NT2/D1 (cell line): ENCODE data around the gene ADD2.

ENCODE experiments used
- DNase-seq: peaks from one replicate; pipeline ENCODE4 v3.0.0-alpha.2; 2011; ENCODE audit warnings: low read depth, low spot score
- H3K27me3 ChIP-seq: 2 replicates; pipeline ENCODE4 v1.6.0; 2011; ENCODE audit warnings: mild to moderate bottlenecking; ENCODE audit not compliant: insufficient read length, insufficient read depth
- H3K36me3 ChIP-seq: 2 replicates; pipeline ENCODE4 v1.6.1; 2011; ENCODE audit warnings: mild to moderate bottlenecking, low read length, mixed read lengths; ENCODE audit not compliant: insufficient read depth, insufficient read length
- H3K4me1 ChIP-seq: 2 replicates; pipeline ENCODE4 v1.5.1; 2011; ENCODE audit not compliant: insufficient read depth, insufficient read length
- H3K4me3 ChIP-seq: 2 replicates; pipeline ENCODE4 v1.5.1; 2011; ENCODE audit warnings: low read depth; ENCODE audit not compliant: insufficient read length
- H3K9ac ChIP-seq: 2 replicates; pipeline ENCODE4 v1.6.0; 2011; ENCODE audit warnings: low read depth; ENCODE audit not compliant: insufficient read length
- H3K9me3 ChIP-seq: 2 replicates; pipeline ENCODE4 v1.5.1; 2011; ENCODE audit warnings: mild to moderate bottlenecking, low read length; ENCODE audit not compliant: insufficient read depth
- SUZ12 ChIP-seq: IDR thresholded peaks from 2 replicates; pipeline ENCODE4 v1.6.1; 2011; ENCODE audit not compliant: insufficient read length, insufficient read depth; ENCODE audit errors: extremely low read depth
- YY1 ChIP-seq: IDR thresholded peaks from 2 replicates; pipeline ENCODE4 v1.6.1; 2011; ENCODE audit not compliant: insufficient read length, insufficient read depth
- ZNF274 ChIP-seq: IDR thresholded peaks from 2 replicates; pipeline ENCODE4 v1.6.1; 2011; ENCODE audit warnings: mild to moderate bottlenecking, low read depth, low read length

ADD2 gene

DNA sequence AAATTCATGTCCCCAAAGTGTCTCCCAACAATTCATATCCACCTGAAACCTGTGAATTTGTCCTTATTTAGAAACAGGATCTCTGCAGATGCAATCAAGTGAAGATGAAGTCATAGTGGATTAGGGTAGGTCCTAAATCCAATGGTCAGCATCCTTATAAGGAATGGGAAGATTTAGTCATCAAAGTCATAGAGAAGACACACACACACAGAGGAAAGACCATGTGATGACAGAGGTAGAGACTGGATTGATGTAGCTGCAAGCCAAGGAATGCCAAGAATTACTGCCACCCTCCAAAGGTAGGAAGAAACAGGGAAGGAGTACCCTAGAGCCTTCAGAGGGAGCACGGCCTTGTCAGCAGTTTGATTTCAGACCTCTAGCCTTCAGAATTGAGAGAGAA, 17.7 kb downstream of the ADD2 start:
- no peaks in the 10 kb centered on the region for H3K4me1 ChIP-seq
- H3K9ac ChIP-seq, result no peak overlapping the region
- H3K4me3 ChIP-seq, result no peak overlapping the region
- H3K27me3 ChIP-seq, result no peaks in the 10 kb centered on the region
- TF ChIP-seq ZNF274, result no peak
- TF ChIP-seq SUZ12, result no peak
- no peak for TF ChIP-seq YY1
- H3K9me3 ChIP-seq, result peaks cover 5% of the 10 kb centered on the region; the same call in 1 of the 2 replicates
- no peaks in the 10 kb centered on the region for H3K36me3 ChIP-seq
- DNase-seq, result no peak

DNA sequence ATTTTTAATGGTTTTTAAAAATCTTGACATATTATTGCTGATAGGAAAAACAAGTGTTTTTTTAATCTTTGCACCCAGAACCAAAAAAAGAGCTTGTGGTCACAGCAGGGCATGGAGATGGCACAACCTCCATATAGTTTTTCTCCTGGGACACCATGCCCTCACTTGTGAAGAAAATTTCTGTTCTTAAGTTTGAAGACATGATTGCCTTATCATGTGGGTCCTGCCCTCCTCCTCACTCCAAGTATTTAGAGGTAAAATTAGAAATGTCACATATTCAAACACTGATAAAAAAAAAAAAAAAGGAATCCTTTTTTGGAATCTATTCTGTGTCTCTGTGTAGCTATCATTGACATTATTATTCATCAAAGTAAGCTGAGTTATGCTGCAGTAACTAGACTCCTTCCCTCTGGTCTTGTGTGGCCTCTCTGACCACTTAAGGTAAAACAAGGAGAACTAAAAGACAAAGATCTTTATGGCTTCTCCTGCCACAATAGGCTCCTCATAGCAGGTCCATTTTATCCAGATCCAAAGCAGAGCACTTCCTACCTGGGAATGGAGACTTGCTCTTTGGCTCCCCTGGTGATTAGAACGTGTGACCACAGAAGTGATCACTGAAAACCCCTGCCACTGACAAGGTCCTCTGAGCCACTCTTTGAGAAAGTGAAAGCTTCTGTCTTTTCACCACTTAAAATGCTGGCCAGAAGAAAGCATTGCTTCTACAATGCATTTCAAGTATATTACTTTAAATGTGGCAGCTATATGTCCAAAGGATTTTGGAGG, 19.8 kb downstream of the ADD2 start:
- Histone ChIP-seq H3K4me3 (no peak overlapping the region), H3K9me3 (peaks cover 5% of the 10 kb centered on the region; the same call in 1 of the 2 replicates), H3K36me3 (no peaks in the 10 kb centered on the region), H3K9ac (no peak overlapping the region), H3K4me1 (no peaks in the 10 kb centered on the region), H3K27me3 (no peaks in the 10 kb centered on the region)
- no peak for DNase-seq
- TF ChIP-seq YY1, result no peak
- no peak for TF ChIP-seq SUZ12
- TF ChIP-seq ZNF274, result no peak

DNA sequence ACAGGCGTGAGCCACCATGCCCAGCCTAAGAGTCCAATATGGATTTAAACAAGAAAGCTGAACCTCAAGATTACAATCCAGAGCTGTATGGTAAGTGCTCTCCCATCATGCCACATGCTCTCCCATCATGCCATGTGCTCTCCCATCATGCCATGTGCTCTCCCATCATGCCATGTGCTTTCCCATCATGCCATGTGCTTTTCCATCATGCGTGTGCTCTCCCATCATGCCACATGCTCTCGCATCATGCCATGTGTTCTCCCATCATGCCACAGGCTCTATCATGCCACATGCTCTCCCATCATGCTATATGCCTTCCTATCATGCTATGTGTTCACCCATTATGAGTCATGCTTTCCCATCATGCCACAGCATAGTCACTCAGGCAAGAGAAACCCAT, 20.7 kb downstream of the ADD2 start:
- H3K4me3 ChIP-seq, result no peak overlapping the region
- no peak overlapping the region for H3K9ac ChIP-seq
- no peaks in the 10 kb centered on the region for H3K36me3 ChIP-seq
- DNase-seq, result no peak
- TF ChIP-seq YY1, result no peak
- no peak for TF ChIP-seq ZNF274
- no peak for TF ChIP-seq SUZ12
- H3K4me1 ChIP-seq, result no peaks in the 10 kb centered on the region
- H3K27me3 ChIP-seq, result no peaks in the 10 kb centered on the region
- H3K9me3 ChIP-seq, result peaks cover 5% of the 10 kb centered on the region; the same call in 1 of the 2 replicates

DNA sequence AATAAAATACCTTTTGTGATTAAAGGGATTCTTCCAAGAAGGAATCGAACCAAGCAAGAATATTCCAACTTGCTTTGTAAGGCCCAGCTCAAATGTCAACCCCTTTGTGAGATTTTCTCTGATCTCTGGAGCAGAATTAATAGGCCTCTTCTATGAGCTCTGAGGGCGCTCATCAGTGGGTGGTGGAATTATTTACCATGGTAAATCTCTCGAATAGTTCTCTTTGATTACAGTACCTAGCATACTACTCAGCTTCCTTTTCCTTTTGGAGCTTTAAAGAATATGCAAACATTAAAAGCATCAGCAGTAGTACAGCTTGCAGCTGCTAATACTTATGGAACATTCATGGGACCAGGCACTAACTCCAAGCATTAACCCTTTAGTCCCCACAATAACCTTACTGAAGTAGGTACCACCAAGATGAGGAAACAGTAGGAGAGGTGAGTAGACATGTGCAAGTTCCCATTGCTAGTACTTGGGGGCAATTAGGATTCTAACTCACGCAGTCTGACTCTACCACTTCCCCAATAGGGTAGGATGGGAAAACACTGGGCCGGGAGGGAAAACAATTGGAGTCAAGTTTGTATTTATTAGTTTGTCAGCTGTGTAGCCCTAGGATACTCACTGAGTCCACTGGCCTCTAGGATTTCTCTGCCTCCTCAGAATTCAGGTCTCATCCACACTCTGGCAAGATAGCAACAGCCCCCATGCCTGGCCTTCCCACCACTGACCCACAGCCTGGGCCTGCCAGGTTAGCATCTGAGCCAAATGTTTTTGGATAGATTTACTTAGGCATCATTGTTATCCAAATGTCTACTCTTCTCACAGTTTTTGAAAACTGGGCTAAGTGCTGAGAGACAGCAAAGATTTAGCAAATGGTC, 21.7 kb downstream of the ADD2 start:
- Histone ChIP-seq H3K4me3 (no peak overlapping the region), H3K9ac (no peak overlapping the region), H3K27me3 (no peaks in the 10 kb centered on the region), H3K36me3 (no peaks in the 10 kb centered on the region), H3K4me1 (no peaks in the 10 kb centered on the region), H3K9me3 (peaks cover 5% of the 10 kb centered on the region; the same call in 1 of the 2 replicates)
- DNase-seq, result no peak
- no peak for TF ChIP-seq SUZ12
- TF ChIP-seq ZNF274, result no peak
- TF ChIP-seq YY1, result no peak

DNA sequence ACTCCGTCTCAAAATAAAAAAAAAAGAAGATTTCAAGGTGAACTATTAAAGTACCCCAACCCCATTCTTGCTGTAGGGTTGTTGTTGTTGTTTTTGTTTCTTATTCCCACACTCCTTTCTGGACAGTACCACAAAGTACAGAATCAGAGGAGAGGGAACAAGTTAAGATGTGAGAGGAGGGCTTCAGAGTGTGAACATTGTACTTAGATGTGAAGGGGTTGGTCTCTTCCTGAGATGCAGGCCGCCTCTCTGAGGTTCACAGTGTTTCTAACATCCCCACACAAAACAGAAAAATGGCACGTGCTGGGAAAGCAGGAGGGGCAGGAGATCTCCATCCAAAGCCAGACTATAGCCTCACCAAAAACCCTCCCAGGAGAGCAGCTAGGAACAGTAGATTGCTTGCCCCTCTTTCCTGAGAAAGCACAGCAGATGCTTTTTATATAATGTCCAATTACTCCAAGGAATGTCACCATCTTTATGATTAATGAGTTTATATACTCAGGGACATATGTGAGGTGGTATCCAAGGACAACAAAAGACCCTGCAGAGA, 22.6 kb downstream of the ADD2 start:
- H3K4me1 ChIP-seq, result no peaks in the 10 kb centered on the region
- no peak overlapping the region for H3K4me3 ChIP-seq
- H3K27me3 ChIP-seq, result no peaks in the 10 kb centered on the region
- H3K9me3 ChIP-seq, result peaks cover 5% of the 10 kb centered on the region; the same call in 1 of the 2 replicates
- DNase-seq, result no peak
- H3K36me3 ChIP-seq, result no peaks in the 10 kb centered on the region
- TF ChIP-seq ZNF274 (no peak), YY1 (no peak), SUZ12 (no peak)
- H3K9ac ChIP-seq, result no peak overlapping the region

DNA sequence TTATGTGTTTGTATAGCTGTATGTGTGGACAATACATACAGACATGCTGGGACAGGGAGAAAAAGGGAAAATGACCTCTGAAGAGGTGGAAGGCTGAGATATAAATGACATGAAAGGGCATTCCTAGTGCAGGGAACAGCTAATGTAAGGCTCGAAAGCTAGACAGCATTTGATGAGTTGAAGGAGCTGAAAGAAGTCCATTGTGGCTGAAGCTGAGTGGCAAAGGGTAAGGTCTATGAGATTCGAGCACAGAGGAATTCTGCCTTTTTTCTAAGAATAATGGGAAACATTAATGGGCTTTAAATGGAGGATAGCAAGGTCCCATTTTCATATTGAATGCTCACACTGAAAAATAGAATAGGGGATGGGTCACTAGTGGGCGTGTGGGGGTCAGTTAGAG, 23.6 kb downstream of the ADD2 start:
- no peak for TF ChIP-seq ZNF274
- no peak for TF ChIP-seq YY1
- no peak for TF ChIP-seq SUZ12
- H3K4me1 ChIP-seq, result no peaks in the 10 kb centered on the region
- no peaks in the 10 kb centered on the region for H3K36me3 ChIP-seq
- peaks cover 5% of the 10 kb centered on the region; the same call in 1 of the 2 replicates for H3K9me3 ChIP-seq
- H3K4me3 ChIP-seq, result no peak overlapping the region
- no peak overlapping the region for H3K9ac ChIP-seq
- H3K27me3 ChIP-seq, result no peaks in the 10 kb centered on the region
- DNase-seq, result no peak
